ENCODE measurements around the gene GPR62. TPM values are rescaled to one million over a fixed set of nuclear protein-coding genes. Genes with fewer than 3 reads are reported as not detected.

The GPR62 gene
- total RNA-seq, 6 experiments from 2014 or later, result 0.07 to 0.10 TPM; not detected in 4

- TF ChIP-seq CTCF (IDR thresholded peaks at IDR 0.05), result no peak
- DNase-seq, result no peak
- H3K27ac Mint-ChIP-seq, result no peak overlapping the region
- no peaks in the 10 kb centered on the region; the same call in 1 of the 2 replicates for H3K36me3 Mint-ChIP-seq (ENCODE audit: low read depth)
- H3K9me3 Mint-ChIP-seq, result no peaks in the 10 kb centered on the region
- no peaks in the 10 kb centered on the region; the same call in 1 of the 2 replicates for H3K27me3 Mint-ChIP-seq (ENCODE audit: insufficient read depth)
- peaks cover 29% of the 10 kb centered on the region for H3K4me1 Mint-ChIP-seq (ENCODE audit: low read depth)
- H3K4me3 Mint-ChIP-seq, result no peak overlapping the region
These were observed 22.4 kb downstream of the GPR62 start for GRCh38 chr3:51977446-51978142.

GRCh38 chr3:51978143-51978502, 22.9 kb downstream of the GPR62 start:
- H3K36me3 Mint-ChIP-seq (ENCODE audit: low read depth), result no peaks in the 10 kb centered on the region; the same call in 1 of the 2 replicates
- H3K4me1 Mint-ChIP-seq (ENCODE audit: low read depth), result peaks cover 33% of the 10 kb centered on the region
- no peak for DNase-seq
- H3K4me3 Mint-ChIP-seq, result no peak overlapping the region
- no peaks in the 10 kb centered on the region; the same call in 1 of the 2 replicates for H3K27me3 Mint-ChIP-seq (ENCODE audit: insufficient read depth)
- no peak overlapping the region for H3K27ac Mint-ChIP-seq
- H3K9me3 Mint-ChIP-seq, result no peaks in the 10 kb centered on the region
- TF ChIP-seq CTCF (IDR thresholded peaks at IDR 0.05), result no peak

GRCh38 chr3:51980253-51980652, 25.1 kb downstream of the GPR62 start:
- H3K4me1 Mint-ChIP-seq (ENCODE audit: low read depth), result peaks cover 41% of the 10 kb centered on the region
- no peak for DNase-seq
- no peak overlapping the region for H3K27ac Mint-ChIP-seq
- H3K36me3 Mint-ChIP-seq (ENCODE audit: low read depth), result no peaks in the 10 kb centered on the region
- no peaks in the 10 kb centered on the region for H3K9me3 Mint-ChIP-seq
- TF ChIP-seq CTCF (IDR thresholded peaks at IDR 0.05), result no peak
- no peak overlapping the region for H3K4me3 Mint-ChIP-seq
- H3K27me3 Mint-ChIP-seq (ENCODE audit: insufficient read depth), result peaks cover 2% of the 10 kb centered on the region

GRCh38 chr3:51982352-51982837, 27.2 kb downstream of the GPR62 start:
- no peak for DNase-seq

GRCh38 chr3:51982838-51983577, 27.8 kb downstream of the GPR62 start, which contains the start of gene ACY1:
Gene ACY1, plus strand, starts transcription at chr3:51983535. Its CDS starts 530 bp downstream, at chr3:51984065.
- Mint-ChIP-seq H3K36me3 (ENCODE audit: low read depth) (no peaks in the 10 kb centered on the region), H3K27me3 (ENCODE audit: insufficient read depth) (peaks cover 2% of the 10 kb centered on the region), H3K4me1 (ENCODE audit: low read depth) (peaks cover 33% of the 10 kb centered on the region), H3K27ac (peak within 1 kb of the TSS; percentile 93), H3K4me3 (peak within 1 kb of the TSS; percentile 90), H3K9me3 (no peaks in the 10 kb centered on the region)
- DNase-seq, result peak; percentile 86
- peak; percentile 40; the same call in 1 of the 2 replicates for TF ChIP-seq CTCF (IDR thresholded peaks at IDR 0.05)

More at GRCh38 chr3:51982352-51982837, 27.2 kb downstream of the GPR62 start:
- Mint-ChIP-seq H3K27ac (peak overlapping the region; percentile 93), H3K9me3 (no peaks in the 10 kb centered on the region), H3K4me3 (peak overlapping the region; percentile 90), H3K27me3 (ENCODE audit: insufficient read depth) (peaks cover 2% of the 10 kb centered on the region), H3K36me3 (ENCODE audit: low read depth) (no peaks in the 10 kb centered on the region), H3K4me1 (ENCODE audit: low read depth) (peaks cover 33% of the 10 kb centered on the region)
- peak; percentile 78 for TF ChIP-seq CTCF (IDR thresholded peaks at IDR 0.05)

Measured in HFFc6 (cell line).